NCI-H1417 (cell line): Measurements from ENCODE around the gene CNTNAP4.
A peak's percentile ranks its signal among the peaks of the same experiment; 100 is the strongest.

ENCODE experiments used
- DNase-seq, 3 experiments: peaks; one replicate each; lab custom pipeline; 2025; lab: John Stamatoyannopoulos, UW

The CNTNAP4 gene

GRCh38 chr16:76583945-76584344 is 306.7 kb downstream of the CNTNAP4 start:
- DNase-seq, result peak in 1 of 3 experiments; percentile 65

- DNase-seq, result no peak
Measured at GRCh38 chr16:76598498-76598897, 321.3 kb downstream of the CNTNAP4 start.

- DNase-seq, result no peak
Measured at GRCh38 chr16:76607317-76607716, 330.1 kb downstream of the CNTNAP4 start.
